Astrocyte (in vitro differentiated cells and primary cell): ENCODE results near the gene MAMLD1. TPM values are rescaled to one million over a fixed set of nuclear protein-coding genes. Genes with fewer than 3 reads are reported as not detected.

ENCODE experiments used
- DNase-seq: peaks from one replicate; pipeline ENCODE4 v3.0.0-alpha.2; 2010; ENCODE audit warnings: low read depth
- FAIRE-seq: peaks from 2 replicates; lab custom pipeline; 2011; peaks lifted over from hg19 to GRCh38; lab: Jason Lieb, UNC
- H2AFZ ChIP-seq: 2 replicates; pipeline ENCODE4 v1.6.0; 2012; ENCODE audit warnings: low read depth, low read length, inconsistent platforms
- H3K27ac ChIP-seq: 2 replicates; pipeline ENCODE4 v1.5.1; 2011; ENCODE audit warnings: low read depth, low read length, inconsistent platforms
- H3K27me3 ChIP-seq: 2 replicates; pipeline ENCODE4 v1.6.0; 2011; ENCODE audit warnings: low read length, inconsistent platforms; ENCODE audit not compliant: insufficient read depth
- H3K36me3 ChIP-seq: 2 replicates; pipeline ENCODE4 v1.5.1; 2011; ENCODE audit warnings: low read length, inconsistent platforms; ENCODE audit not compliant: insufficient read depth
- H3K4me1 ChIP-seq: 2 replicates; pipeline ENCODE4 v1.5.1; 2011; ENCODE audit warnings: low read length, inconsistent platforms; ENCODE audit not compliant: insufficient read depth
- H3K4me2 ChIP-seq: 2 replicates; pipeline ENCODE4 v1.6.0; 2012; ENCODE audit warnings: low read length, inconsistent platforms
- H3K4me3 ChIP-seq: 2 replicates; pipeline ENCODE4 v1.5.1; 2011; ENCODE audit warnings: low read depth, mild to moderate bottlenecking, low read length, inconsistent platforms; ENCODE audit not compliant: insufficient read depth
- H3K79me2 ChIP-seq: 2 replicates; pipeline ENCODE4 v1.6.0; 2012; ENCODE audit warnings: mild to moderate bottlenecking, low read length, inconsistent platforms; ENCODE audit not compliant: insufficient read depth
- H3K9ac ChIP-seq: 2 replicates; pipeline ENCODE4 v1.6.0; 2012; ENCODE audit warnings: mild to moderate bottlenecking, low read length, inconsistent platforms
- H3K9me3 ChIP-seq: 2 replicates; pipeline ENCODE4 v1.5.1; 2012; ENCODE audit warnings: low read depth, mild to moderate bottlenecking, low read length, inconsistent platforms; ENCODE audit not compliant: insufficient read depth
- H4K20me1 ChIP-seq: 2 replicates; pipeline ENCODE4 v1.6.0; 2012; ENCODE audit warnings: low read length, inconsistent platforms; ENCODE audit not compliant: insufficient read depth
- H3K27ac Mint-ChIP-seq: one replicate; pipeline ENCODE4 v1.8.0; 2021; ENCODE audit warnings: mild to moderate bottlenecking, mixed read lengths; ENCODE audit not compliant: unreplicated experiment
- H3K27me3 Mint-ChIP-seq: one replicate; pipeline ENCODE4 v1.8.0; 2021; ENCODE audit warnings: low read depth, mixed read lengths; ENCODE audit not compliant: unreplicated experiment
- H3K36me3 Mint-ChIP-seq: one replicate; pipeline ENCODE4 v1.8.0; 2021; ENCODE audit warnings: low read depth, mixed read lengths; ENCODE audit not compliant: unreplicated experiment
- H3K4me1 Mint-ChIP-seq: one replicate; pipeline ENCODE4 v1.8.0; 2021; ENCODE audit warnings: low read depth, mixed read lengths; ENCODE audit not compliant: unreplicated experiment
- H3K4me3 Mint-ChIP-seq: one replicate; pipeline ENCODE4 v1.8.0; 2021; ENCODE audit warnings: mild to moderate bottlenecking, moderate library complexity, mixed read lengths; ENCODE audit not compliant: unreplicated experiment
- H3K9me3 Mint-ChIP-seq: one replicate; pipeline ENCODE4 v1.8.0; 2021; ENCODE audit warnings: mild to moderate bottlenecking, mixed read lengths; ENCODE audit not compliant: unreplicated experiment
- EZH2 ChIP-seq: IDR thresholded peaks from 2 replicates; pipeline ENCODE4 v1.6.1; 2012; ENCODE audit warnings: mild to moderate bottlenecking, low read length, inconsistent platforms; ENCODE audit not compliant: insufficient read depth
- total RNA-seq: library from RNA; stranded (reverse); gene quantifications from 2 replicates; pipeline ENCODE4 v1.2.1, GENCODE V29; 2021
- TF ChIP-seq, protein P1 (sequence below): IDR thresholded peaks from 2 replicates; pipeline ENCODE4 v1.5.1; 2011; ENCODE audit warnings: low read depth, mild to moderate bottlenecking, inconsistent platforms, low read length, moderate library complexity; ENCODE audit not compliant: insufficient read depth

MAMLD1 gene
- total RNA-seq, 1 donor from 2014 or later = 6.6 TPM

DNA sequence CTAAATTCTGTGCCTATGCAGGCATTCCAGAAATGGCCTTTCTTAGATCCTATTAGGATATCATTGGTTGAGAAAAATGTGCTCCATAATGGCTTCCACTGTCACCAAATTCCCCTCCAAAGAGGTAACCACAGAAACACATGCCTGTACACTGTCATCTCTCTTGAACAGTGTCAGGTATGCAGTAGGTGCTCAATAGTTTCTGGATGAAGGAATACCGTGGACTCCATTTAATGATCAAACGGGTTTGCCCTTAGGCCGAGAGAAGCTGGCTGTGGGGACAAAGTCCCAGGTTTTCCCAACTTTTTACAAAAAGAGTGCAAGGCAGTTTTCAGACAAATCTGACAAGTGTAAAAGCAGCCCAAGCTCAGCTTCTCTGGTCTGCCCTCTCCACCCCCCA is 188.8 kb downstream of the MAMLD1 start:
- Histone ChIP-seq H2AFZ (no peak overlapping the region), H3K9me3 (no peaks in the 10 kb centered on the region), H3K4me2 (no peak overlapping the region), H3K36me3 (no peaks in the 10 kb centered on the region), H3K4me1 (peaks cover 15% of the 10 kb centered on the region), H3K27me3 (no peaks in the 10 kb centered on the region), H4K20me1 (no peaks in the 10 kb centered on the region), H3K79me2 (no peaks in the 10 kb centered on the region), H3K4me3 (no peak overlapping the region), H3K9ac (no peak overlapping the region), H3K27ac (no peak overlapping the region)
- DNase-seq (no peak), FAIRE-seq (no peak)
- Mint-ChIP-seq H3K36me3 (no peaks in the 10 kb centered on the region), H3K27ac (no peak overlapping the region), H3K27me3 (peaks cover 12% of the 10 kb centered on the region), H3K9me3 (peaks cover 4% of the 10 kb centered on the region), H3K4me1 (no peaks in the 10 kb centered on the region), H3K4me3 (no peak overlapping the region)
- TF ChIP-seq, protein P1, sequence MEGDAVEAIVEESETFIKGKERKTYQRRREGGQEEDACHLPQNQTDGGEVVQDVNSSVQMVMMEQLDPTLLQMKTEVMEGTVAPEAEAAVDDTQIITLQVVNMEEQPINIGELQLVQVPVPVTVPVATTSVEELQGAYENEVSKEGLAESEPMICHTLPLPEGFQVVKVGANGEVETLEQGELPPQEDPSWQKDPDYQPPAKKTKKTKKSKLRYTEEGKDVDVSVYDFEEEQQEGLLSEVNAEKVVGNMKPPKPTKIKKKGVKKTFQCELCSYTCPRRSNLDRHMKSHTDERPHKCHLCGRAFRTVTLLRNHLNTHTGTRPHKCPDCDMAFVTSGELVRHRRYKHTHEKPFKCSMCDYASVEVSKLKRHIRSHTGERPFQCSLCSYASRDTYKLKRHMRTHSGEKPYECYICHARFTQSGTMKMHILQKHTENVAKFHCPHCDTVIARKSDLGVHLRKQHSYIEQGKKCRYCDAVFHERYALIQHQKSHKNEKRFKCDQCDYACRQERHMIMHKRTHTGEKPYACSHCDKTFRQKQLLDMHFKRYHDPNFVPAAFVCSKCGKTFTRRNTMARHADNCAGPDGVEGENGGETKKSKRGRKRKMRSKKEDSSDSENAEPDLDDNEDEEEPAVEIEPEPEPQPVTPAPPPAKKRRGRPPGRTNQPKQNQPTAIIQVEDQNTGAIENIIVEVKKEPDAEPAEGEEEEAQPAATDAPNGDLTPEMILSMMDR = no peak
- TF ChIP-seq EZH2 = no peak

DNA sequence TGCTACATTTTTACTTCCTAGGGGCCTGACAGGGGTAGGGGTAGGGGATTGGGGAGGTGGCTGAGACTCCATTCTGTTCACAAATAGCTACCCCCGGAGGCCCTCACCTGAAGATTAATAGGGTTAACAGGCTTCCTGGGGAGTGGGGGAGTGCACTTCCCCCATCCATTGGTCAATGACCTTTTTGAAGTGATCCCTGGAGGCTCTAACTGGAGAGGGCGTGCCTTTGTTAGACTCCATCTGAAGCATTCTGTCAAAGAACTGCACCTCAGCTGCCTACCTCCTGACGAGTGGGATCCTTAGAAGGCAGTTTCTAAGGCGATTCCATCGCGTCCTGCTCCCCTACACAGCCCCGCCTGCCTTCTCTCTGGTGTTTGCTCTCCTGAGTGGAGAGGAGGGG is 195.3 kb downstream of the MAMLD1 start:
- Mint-ChIP-seq H3K4me3 (no peak overlapping the region), H3K27ac (no peak overlapping the region), H3K4me1 (no peaks in the 10 kb centered on the region), H3K9me3 (peaks cover 4% of the 10 kb centered on the region), H3K36me3 (no peaks in the 10 kb centered on the region), H3K27me3 (peaks cover 2% of the 10 kb centered on the region)
- no peaks in the 10 kb centered on the region for H4K20me1 ChIP-seq
- H3K4me2 ChIP-seq = no peak overlapping the region
- H3K79me2 ChIP-seq = no peaks in the 10 kb centered on the region
- TF ChIP-seq EZH2 = no peak
- TF ChIP-seq, protein P1 = no peak
- no peaks in the 10 kb centered on the region for H3K36me3 ChIP-seq
- H3K4me1 ChIP-seq = no peaks in the 10 kb centered on the region
- no peak overlapping the region for H2AFZ ChIP-seq
- no peak overlapping the region for H3K27ac ChIP-seq
- H3K4me3 ChIP-seq = no peak overlapping the region
- H3K27me3 ChIP-seq = no peaks in the 10 kb centered on the region
- no peak overlapping the region for H3K9ac ChIP-seq
- DNase-seq = no peak
- no peak for FAIRE-seq
- no peaks in the 10 kb centered on the region for H3K9me3 ChIP-seq

Other genes with a start within 250 kb of the MAMLD1 start
- 10.7 and 11.0 TPM in 2 replicates for gene MTM1, start 205.3 kb downstream of the MAMLD1 start, total RNA-seq